ENCODE measurements around the gene HIVEP3. TPM values are rescaled to one million over a fixed set of nuclear protein-coding genes. Genes with fewer than 3 reads are reported as not detected.

The HIVEP3 gene
- total RNA-seq, 1 experiment from 2014 or later, result 3.1 TPM

DNA sequence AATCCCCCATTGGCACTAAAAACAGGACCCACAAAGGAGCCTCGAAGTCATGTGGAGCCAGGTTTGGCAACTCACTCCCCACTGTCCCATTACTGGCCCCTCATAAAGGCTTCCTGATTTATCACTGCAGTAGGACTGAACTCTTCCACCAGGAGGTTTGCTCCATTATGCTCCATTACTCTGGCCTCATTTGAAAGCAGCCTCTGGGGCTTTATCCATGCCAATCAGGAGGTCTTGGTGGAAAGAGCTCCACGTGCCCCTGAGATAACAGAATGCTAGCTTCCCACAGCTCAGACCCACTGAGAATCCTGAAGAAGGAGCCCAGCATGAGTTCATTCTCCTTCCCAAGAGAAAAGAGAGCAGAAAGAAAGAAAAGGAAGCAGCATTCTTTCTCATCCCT lies 76.4 kb downstream of the HIVEP3 start:
- no peak for DNase-seq (ENCODE audit: low spot score)
- Histone ChIP-seq H3K4me3 (ENCODE audit: low read depth, low read length, poor library complexity, severe bottlenecking) (no peak overlapping the region), H3K9me3 (ENCODE audit: low read depth, low read length, poor library complexity, severe bottlenecking) (no peaks in the 10 kb centered on the region), H3K36me3 (ENCODE audit: insufficient read depth, low read length, poor library complexity, severe bottlenecking) (no peaks in the 10 kb centered on the region), H3K27ac (ENCODE audit: low read depth, low read length, poor library complexity, severe bottlenecking) (no peak overlapping the region), H3K27me3 (replicated peaks; ENCODE audit: insufficient read depth, low read depth, low read length, poor library complexity) (no peaks in the 10 kb centered on the region), H3K4me1 (ENCODE audit: insufficient read depth, low read length, poor library complexity, severe bottlenecking) (no peaks in the 10 kb centered on the region)
- no peak for TF ChIP-seq EZH2 (IDR thresholded peaks at IDR 0.05; ENCODE audit: borderline replicate concordance, low read depth, low read length, poor library complexity, severe bottlenecking)
- CTCF ChIA-PET, result no interaction called here
- BruUV-seq (replicated peaks), result no TSS peak
- POLR2A ChIA-PET (ENCODE audit: low non-redundant PET), result no interaction called here
- intact Hi-C loops (cut with micrococcal nuclease; ENCODE audit: unreplicated experiment), result no loop called here

DNA sequence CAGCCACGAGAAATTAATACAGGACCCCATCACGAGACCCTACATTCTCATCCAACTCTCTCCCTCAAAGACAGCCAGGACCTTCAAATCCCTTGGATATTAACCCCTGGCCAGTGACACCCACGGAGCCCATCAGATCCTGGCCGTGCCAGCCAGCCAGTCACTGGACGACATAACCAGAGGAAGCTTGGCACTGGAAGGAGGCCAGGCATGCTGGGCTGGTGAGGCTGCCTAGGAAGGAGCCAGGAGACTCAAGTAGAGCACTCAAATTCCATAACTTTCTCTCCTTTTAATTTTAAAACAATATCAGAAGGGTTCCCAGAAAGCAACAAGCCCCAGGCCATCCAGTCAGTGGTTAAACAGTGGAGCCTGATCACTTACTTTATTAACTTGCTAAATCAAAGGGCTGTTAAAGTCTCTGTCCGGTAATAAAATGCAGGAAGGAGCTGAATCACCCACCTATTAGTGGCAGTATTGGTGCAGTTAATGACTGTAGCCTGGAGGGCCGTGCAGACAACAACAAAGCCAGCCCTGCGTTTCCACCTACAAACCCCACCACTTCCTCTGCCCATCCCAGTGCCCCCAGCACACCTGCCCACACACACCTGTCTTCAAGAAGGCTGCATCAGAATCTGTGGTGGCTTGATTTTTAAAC lies 78.0 kb downstream of the HIVEP3 start:
- Histone ChIP-seq H3K4me1 (ENCODE audit: insufficient read depth, low read length, poor library complexity, severe bottlenecking) (no peaks in the 10 kb centered on the region), H3K36me3 (ENCODE audit: insufficient read depth, low read length, poor library complexity, severe bottlenecking) (no peaks in the 10 kb centered on the region), H3K4me3 (ENCODE audit: low read depth, low read length, poor library complexity, severe bottlenecking) (no peak overlapping the region), H3K9me3 (ENCODE audit: low read depth, low read length, poor library complexity, severe bottlenecking) (no peaks in the 10 kb centered on the region), H3K27ac (ENCODE audit: low read depth, low read length, poor library complexity, severe bottlenecking) (no peak overlapping the region), H3K27me3 (replicated peaks; ENCODE audit: insufficient read depth, low read depth, low read length, poor library complexity) (no peaks in the 10 kb centered on the region)
- intact Hi-C loops (cut with micrococcal nuclease; ENCODE audit: unreplicated experiment), result no loop called here
- BruUV-seq (replicated peaks), result no TSS peak
- TF ChIP-seq, protein P1, sequence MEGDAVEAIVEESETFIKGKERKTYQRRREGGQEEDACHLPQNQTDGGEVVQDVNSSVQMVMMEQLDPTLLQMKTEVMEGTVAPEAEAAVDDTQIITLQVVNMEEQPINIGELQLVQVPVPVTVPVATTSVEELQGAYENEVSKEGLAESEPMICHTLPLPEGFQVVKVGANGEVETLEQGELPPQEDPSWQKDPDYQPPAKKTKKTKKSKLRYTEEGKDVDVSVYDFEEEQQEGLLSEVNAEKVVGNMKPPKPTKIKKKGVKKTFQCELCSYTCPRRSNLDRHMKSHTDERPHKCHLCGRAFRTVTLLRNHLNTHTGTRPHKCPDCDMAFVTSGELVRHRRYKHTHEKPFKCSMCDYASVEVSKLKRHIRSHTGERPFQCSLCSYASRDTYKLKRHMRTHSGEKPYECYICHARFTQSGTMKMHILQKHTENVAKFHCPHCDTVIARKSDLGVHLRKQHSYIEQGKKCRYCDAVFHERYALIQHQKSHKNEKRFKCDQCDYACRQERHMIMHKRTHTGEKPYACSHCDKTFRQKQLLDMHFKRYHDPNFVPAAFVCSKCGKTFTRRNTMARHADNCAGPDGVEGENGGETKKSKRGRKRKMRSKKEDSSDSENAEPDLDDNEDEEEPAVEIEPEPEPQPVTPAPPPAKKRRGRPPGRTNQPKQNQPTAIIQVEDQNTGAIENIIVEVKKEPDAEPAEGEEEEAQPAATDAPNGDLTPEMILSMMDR (conservative IDR thresholded peaks at IDR 0.05; ENCODE audit: low read depth, low read length), result no peak
- TF ChIP-seq EZH2 (IDR thresholded peaks at IDR 0.05; ENCODE audit: borderline replicate concordance, low read depth, low read length, poor library complexity, severe bottlenecking), result no peak
- CTCF ChIA-PET, result no interaction called here
- DNase-seq (ENCODE audit: low spot score), result no peak
- POLR2A ChIA-PET (ENCODE audit: low non-redundant PET), result no interaction called here

DNA sequence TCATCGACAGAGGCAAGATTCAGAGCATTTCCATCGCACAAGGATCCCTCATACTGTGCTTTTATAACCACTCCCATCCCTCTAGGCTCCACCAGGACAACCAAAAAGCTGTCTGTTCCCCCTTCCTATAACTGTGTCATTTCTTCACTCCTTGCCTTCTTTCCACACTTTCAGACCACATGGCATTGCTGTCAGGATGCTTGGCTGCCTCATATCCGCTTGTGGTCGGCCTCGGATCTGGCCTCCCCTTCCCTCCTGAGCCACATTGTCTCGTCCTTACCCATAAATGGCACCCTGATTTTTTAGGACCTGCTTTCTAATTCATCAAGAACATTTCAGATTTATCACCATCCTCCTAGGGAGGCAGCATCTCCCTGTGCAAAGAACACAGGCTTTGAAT lies 80.5 kb downstream of the HIVEP3 start:
- Histone ChIP-seq H3K4me3 (ENCODE audit: low read depth, low read length, poor library complexity, severe bottlenecking) (no peak overlapping the region), H3K9me3 (ENCODE audit: low read depth, low read length, poor library complexity, severe bottlenecking) (no peaks in the 10 kb centered on the region), H3K27me3 (replicated peaks; ENCODE audit: insufficient read depth, low read depth, low read length, poor library complexity) (no peaks in the 10 kb centered on the region), H3K36me3 (ENCODE audit: insufficient read depth, low read length, poor library complexity, severe bottlenecking) (no peaks in the 10 kb centered on the region), H3K4me1 (ENCODE audit: insufficient read depth, low read length, poor library complexity, severe bottlenecking) (no peaks in the 10 kb centered on the region), H3K27ac (ENCODE audit: low read depth, low read length, poor library complexity, severe bottlenecking) (no peak overlapping the region)
- no peak for DNase-seq (ENCODE audit: low spot score)
- intact Hi-C loops (cut with micrococcal nuclease; ENCODE audit: unreplicated experiment), result no loop called here
- BruUV-seq (replicated peaks), result no TSS peak
- TF ChIP-seq, protein P1 (conservative IDR thresholded peaks at IDR 0.05; ENCODE audit: low read depth, low read length), result no peak
- TF ChIP-seq EZH2 (IDR thresholded peaks at IDR 0.05; ENCODE audit: borderline replicate concordance, low read depth, low read length, poor library complexity, severe bottlenecking), result no peak
- CTCF ChIA-PET, result no interaction called here
- POLR2A ChIA-PET (ENCODE audit: low non-redundant PET), result no interaction called here

DNA sequence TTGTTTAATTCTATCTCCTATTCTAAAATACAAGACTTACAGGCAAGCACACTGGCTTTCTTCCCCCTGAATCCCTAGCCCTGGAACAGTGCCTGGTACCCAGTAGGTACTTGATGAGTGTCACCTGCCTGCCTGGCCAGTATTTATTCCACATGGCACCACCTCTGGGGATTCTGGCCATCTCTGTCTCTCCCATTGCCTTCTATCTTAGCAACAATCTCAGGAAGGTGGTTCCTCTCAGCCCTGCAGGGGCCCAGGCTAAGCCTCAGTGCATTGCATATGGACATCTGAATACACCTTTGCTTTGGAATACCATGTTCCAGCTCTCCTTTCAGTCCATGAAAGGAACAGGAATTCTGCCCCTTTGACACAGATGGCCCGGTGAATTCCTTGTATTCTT lies 81.0 kb downstream of the HIVEP3 start:
- POLR2A ChIA-PET (ENCODE audit: low non-redundant PET), result no interaction called here
- intact Hi-C loops (cut with micrococcal nuclease; ENCODE audit: unreplicated experiment), result no loop called here
- H3K4me3 ChIP-seq (ENCODE audit: low read depth, low read length, poor library complexity, severe bottlenecking), result no peak overlapping the region
- BruUV-seq (replicated peaks), result no TSS peak
- H3K9me3 ChIP-seq (ENCODE audit: low read depth, low read length, poor library complexity, severe bottlenecking), result no peaks in the 10 kb centered on the region
- TF ChIP-seq EZH2 (IDR thresholded peaks at IDR 0.05; ENCODE audit: borderline replicate concordance, low read depth, low read length, poor library complexity, severe bottlenecking), result no peak
- TF ChIP-seq, protein P1 (conservative IDR thresholded peaks at IDR 0.05; ENCODE audit: low read depth, low read length), result no peak
- H3K36me3 ChIP-seq (ENCODE audit: insufficient read depth, low read length, poor library complexity, severe bottlenecking), result no peaks in the 10 kb centered on the region
- no peak overlapping the region for H3K27ac ChIP-seq (ENCODE audit: low read depth, low read length, poor library complexity, severe bottlenecking)
- H3K27me3 ChIP-seq (replicated peaks; ENCODE audit: insufficient read depth, low read depth, low read length, poor library complexity), result no peaks in the 10 kb centered on the region
- CTCF ChIA-PET, result no interaction called here
- H3K4me1 ChIP-seq (ENCODE audit: insufficient read depth, low read length, poor library complexity, severe bottlenecking), result no peaks in the 10 kb centered on the region
- DNase-seq (ENCODE audit: low spot score), result no peak
